GM11168 (cell line): Measurements from ENCODE around the gene ARF3.

ENCODE experiments used
- in situ Hi-C: fragments of 300-500 bp; cut with MboI; formaldehyde crosslinking; loops from one replicate; pipeline ENCODE4 v1.12.0; 2022; ENCODE audit warnings: low sequenced_read_pairs; ENCODE audit not compliant: unreplicated experiment

Gene ARF3

DNA sequence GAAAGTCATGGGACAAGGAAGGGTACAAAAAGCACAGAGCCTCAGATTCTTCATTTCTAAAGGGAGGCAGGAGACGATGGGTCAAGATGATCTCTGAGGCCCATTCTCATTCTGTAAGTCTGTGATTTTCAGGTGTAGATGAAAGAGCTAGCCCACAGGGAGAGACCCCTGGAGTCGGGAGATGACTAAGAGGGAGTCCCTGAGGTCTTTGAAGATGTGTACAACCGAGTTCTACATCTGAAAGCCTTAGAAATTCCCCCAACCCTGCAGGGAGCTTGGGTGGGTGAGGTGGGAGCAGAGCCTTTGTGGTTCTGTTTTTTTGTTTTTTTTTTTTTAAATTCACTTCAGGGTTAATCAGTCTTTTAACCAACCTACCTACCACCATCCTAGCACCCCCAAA is 11.2 kb upstream of the ARF3 start:
- in situ Hi-C loops, result no loop called here

DNA sequence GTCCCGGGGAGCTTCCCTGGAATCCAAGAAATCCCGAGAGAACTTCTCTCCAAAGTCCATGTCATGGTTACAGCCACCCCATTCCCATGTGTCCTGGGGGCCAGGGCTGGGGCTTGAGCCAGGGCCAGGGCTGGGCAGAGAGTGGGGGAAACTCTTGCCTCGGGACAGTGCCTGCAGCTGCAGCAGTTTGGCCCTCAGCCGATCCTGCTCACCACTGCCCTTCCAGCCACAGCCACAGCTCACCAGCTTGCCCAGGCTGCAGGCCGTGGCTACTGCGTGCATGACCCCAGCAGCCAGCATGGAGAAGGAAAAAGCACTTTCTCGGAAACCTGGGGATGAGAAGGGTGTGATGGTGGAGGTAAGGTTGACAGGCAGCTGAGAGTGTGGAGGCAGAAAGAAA is 10.7 kb upstream of the ARF3 start:
- in situ Hi-C loops, result no loop called here

DNA sequence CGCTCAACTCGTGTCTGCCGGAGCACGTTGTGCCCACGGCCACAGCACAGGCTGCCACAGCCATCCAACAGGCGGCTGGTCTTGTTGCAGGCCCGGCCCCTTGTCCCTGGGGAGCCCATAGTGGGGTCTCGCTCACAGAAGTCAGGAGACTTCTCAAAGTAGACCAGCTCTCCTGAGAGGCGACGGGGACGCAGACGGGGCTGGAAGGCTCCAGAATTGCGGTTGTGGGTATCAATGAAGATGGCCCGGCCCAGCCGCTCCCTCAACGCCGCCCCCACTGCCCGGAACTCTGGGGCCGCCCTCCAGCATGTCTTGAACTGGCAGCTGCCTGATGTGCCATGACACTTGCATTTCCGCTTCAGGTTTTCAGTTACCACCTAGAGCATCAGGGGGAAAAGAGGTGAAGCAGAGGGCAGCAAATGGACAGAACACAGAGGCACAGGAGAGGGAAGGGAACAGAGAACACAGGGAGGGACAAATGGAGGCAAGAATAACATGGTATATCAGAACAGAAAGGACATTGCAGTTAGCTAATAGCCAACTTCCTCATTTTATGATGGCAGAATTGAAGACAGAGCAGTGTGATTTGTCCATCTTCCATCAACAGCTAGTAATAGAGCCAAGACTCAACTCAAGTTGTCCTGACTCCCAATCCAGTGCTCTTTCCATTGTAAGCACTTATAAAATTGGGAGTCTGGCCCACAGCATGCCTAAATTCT is 9.0 kb upstream of the ARF3 start:
- in situ Hi-C loops, result no loop called here

DNA sequence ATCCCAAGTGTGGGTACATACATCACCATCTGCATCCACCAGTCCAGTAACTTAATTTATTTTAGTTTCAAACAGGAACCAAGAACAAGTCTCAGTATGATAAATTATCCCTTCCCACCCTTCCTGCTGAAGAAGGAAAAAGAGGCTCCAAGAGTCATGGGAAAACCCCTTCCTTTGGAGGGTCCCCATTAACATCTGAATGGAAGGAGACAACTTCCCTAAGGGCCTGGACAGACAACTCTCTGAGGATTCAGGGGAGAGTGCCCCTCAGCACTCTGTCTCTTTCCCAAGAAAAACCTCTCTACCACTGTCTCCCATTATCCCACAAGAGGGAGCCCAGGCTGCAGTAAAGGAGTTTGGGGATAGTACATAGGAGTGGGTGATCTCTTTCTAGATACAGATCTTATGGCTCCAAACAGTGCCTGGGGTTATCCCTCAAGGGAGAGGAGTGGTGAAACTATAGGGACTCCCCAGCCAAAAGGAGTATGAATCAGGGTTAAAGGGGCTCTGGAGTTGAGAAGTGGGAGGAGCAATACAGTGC is 8.1 kb upstream of the ARF3 start:
- in situ Hi-C loops, result no loop called here

DNA sequence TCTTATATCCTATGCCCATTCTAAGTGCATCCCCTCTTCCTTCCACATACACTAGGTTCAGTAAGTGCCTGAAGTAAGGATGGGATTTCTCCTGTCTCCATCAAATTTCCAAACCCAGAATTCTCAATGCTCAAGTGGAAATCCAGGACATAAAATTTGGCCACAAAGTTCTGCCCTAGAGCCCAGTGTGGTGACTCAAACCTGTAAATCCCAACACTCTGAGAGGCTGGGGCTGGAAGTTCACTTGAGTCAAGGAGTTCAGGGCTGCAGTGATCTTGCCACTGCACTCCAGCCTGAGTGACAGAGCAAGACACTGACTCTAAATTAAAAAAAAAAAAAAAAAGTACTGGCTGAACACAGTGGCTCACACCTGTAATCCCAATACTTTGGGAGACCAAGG is 4.5 kb upstream of the ARF3 start:
- in situ Hi-C loops, result no loop called here

DNA sequence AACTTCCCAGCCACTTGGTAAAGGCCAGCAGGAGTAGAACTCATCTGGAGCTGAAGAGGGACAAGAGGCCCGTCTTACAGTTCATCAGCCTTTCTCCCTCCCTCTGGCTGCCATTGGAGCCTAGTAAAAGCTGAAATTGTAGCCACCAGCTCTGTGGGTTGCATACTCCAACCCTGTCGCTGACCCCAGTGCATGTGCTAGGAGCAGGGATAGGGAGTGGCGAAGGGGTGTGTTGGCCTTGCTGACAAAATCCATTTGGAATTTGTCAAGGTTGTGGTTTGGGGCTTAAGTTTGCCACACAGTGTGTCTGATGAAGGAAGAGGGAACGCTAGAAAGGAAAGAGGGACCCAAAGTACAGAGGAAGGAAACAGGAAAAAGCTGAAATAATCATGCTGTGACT is 4.0 kb upstream of the ARF3 start:
- in situ Hi-C loops, result no loop called here

DNA sequence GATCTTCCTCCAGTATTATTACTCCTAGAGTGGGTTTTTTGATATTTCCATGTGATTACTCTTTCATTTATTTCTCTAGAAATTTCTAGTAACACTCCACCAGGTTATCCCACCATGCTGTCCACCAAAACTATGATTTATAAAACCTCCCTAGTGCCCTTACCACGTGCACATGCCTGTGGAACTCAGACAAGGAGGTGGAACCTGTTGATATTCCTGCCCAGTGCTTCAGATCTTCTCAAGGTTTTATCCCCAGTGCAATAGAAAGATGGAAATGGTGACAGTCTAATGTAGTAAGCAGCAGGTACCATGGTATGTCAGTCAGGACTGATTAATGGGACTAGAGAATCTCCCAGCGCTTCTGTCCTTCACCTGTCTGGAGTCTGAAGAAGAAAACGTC is 3.5 kb upstream of the ARF3 start:
- in situ Hi-C loops, result no loop called here

DNA sequence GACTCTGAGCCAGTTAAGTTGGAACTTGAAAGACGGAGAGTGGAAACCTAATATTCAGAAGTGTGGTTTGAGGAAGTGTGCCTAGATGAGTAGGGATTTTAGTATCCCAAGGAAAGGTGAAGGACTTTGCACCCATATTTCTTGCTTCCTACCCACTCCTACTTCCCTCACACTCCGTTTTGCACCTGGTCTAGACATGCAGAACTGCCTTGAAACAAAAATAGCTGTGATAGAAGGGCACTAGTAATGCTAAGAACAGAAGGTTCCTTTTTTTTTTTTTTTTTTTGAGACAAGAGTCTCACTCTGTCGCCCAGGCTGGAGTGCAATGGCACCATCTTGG is 732 bp upstream of the ARF3 start:
- in situ Hi-C loops, result no loop called here

DNA sequence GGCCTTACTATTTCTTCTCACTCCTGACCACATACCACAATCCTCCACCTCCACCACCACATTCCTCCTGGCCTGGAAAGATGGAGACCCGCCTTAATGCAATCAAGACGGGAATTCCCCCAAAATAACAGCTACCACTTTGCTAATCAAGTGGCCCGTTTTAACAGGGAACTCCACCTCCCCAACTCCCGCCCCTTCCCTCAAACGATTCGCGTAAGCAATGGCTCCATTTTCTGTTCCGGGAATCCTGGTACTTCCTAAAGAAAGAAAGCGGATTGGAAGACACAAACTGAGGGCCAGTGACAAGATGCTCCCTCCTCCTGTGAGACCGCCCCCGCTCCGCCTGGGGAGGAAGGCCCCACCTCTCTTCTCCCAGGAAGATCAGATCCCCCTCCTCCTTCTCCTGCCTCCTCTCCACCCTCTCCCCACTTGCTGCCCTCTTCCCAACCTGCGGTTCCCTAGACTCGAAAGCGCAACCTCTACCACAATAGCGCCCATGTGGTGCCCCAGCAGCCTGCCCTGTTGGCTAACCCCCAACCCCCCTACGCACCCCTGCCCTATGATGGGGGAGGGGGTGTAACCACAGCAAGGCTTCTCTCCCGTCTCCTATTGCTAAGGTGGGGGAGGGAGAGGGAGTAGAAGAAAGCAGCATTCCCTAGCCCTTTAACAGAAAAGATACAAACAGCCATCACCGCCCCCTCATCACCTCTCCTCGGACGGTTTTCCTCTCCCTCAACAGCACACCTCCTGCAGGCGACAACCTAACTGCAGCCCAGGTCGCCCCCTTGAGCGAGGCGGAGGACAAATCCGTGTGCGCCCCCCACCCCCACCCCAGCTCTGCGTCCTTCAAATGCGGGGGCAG is 777 bp downstream of the ARF3 start:
- in situ Hi-C loops, result no loop called here

DNA sequence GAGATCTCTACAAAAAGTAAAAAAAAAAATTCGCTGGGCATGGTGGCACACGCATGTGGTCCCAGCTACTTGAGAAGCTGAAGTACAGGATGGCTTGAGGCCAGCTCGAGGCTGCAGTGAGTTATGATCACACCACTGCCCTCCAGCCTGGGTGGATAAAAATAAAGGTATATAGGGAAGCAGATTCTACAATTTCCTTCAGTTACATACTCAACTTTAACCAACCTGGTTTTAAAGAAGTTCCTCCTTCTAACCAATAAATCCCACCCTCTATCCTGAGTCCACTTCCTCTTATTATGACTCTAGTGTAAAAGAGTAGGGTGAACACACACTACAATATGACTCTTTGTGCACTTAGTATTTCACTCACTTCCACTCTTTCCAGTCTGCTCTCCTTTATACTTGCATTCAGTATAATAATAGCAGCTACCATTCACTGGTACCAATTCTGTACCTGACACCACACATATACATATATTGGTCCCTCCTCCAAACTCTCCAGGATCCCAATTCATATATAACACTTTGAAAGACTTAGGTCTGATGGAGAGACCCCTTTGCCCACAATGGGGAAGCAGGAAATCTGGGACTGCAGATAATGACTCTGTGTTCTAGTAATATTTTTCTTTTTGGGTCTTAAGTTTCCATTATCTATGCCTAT is 2.3 kb downstream of the ARF3 start:
- in situ Hi-C loops, result no loop called here

DNA sequence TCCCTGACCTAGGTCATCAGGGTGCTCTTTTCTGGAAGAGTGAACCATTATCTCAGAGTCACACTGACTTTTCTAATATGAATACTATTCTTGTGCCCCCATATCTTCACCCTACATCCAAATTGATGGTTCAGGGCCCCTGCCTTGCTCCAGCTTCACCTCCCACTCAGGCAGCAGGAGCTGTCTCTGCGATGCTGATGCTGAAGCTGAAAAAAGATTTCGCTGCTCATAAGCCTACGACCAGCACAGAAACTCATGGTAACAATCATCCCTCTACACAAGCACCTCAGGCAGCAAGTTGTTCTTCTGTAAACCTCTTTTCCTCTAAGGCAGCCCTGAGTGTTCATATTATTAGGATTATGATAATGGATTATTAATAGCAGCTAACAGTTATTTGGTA is 3.2 kb downstream of the ARF3 start:
- in situ Hi-C loops, result no loop called here

DNA sequence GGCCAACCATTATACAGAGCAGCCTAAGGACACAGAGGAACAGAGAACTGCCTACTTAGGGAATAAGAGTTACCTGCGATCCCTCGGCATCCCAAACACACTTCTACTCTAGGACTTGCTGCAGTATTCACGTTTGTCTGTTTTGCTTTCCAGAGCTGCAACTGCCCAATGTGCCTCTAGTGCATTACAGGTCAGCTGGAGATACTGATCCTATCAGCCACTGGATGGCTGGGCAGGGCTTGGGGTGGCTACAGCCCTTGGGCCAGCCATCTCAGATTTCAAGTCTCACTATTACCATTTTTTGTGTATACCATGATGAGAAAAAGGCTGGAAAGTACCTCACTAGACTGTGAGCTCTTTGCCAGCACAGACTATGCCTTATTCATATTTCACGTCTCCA is 4.6 kb downstream of the ARF3 start:
- in situ Hi-C loops, result no loop called here

DNA sequence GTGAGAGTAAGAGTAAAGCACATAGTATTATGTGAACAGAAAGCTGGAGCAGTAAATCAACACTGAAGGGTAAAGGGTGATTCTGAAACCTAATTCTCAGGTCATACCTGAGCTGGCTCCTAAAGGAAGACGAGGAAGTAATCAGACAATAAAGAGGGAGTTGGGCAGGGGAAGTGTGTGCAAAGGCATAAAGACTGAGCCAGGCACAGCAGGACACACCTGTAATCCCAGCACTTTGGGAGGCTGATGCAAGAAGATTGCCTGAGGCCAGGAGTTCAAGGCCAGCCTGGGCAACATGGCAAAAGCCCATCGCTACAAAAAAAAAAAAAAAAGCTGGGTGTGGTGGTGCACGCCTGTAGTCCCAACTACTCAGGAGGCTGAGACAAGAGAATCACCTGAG is 9.6 kb downstream of the ARF3 start:
- in situ Hi-C loops, result no loop called here

DNA sequence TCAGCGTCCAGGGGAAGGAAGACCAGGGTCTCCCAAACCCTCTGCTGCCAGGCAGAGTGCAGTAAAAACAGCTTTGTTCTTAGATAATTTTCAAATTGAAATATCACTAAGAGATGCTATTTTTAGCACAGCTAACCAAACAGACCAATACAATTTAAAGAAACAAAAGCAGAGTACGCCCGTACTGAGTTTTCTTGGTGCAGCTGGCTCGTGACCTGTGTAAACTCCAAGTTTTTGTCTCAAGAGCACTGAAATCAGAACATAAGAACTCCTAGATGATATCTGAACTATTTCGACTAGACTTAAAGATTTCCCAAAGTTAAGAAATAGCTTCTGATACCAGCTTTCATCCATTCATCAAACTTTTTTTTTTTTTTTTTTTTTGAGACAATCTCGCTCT is 10.3 kb downstream of the ARF3 start:
- in situ Hi-C loops, result no loop called here

DNA sequence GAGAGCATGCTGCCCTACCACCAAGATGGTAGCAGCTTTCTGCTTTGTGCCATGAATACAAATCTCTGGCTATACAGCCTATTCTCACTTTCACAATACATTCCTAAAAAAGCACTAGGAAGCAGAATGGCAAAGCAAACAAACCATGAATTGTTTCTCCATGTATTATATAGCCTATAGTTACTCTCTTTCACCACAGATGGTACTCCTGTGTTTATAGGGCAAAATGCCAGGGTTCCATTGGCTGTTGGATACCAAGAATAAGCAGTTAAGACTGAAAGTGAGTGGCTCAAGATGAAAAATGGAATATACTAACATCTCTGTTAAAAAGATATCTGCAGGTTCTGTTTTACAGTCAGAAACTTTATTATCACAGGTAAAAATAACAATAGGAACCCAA is 11.1 kb downstream of the ARF3 start:
- in situ Hi-C loops, result no loop called here

DNA sequence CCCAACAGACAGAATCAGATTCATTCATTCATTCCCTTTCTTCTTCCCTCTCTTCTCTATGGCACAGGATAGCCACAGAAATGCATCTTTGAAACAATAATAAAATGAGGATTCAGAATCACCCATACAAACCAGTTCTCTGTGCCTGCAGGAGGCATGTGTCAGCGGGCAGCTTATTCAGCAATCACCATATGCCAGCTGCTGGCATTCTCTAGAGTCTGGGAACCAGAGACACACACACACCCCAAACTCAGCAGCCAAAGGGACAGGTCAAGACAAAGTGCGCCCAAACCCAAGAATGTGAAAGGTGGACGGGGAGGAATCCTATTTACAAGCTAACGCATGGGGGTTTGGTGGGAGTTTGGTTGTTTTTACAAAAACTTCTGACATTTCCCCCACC is 14.1 kb downstream of the ARF3 start:
- in situ Hi-C loops, result no loop called here

DNA sequence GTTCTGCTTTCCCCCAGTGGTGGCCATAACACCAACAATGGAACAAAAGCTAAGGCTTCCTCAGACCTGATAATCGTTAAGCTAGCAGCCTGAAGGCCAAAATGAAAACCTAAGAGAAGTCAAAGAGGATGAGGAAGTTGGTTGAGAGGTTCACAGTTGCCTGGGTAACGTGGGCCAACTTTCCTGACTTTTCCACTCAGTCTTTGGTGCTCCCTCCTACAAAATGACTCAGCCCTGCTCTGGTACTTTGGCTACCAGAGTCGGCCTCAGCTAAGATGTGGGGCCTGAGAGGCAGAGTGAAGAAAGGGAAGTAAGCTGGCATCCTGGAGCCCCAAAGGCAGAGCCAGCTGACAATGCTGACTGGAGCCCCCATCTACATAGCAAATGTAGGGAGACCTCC is 17.1 kb downstream of the ARF3 start:
- in situ Hi-C loops, result no loop called here

DNA sequence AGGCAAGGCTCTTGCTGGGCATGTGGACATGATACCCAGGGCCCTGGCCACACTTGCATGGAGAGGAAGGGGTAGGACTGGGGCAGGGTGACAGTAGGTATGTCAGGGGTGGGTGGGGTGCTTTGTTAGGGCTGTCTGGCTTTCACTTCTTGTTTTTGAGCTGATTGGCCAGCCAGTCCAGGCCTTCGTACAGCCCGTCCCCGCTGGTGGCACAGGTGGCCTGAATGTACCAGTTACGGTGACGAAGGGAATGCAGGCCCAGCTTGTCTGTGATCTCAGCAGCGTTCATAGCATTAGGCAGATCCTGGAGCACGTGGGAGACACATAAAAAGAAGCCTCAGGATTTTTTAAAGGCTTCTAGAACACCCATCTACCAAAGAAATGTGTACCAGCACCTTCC is 18.5 kb downstream of the ARF3 start:
- in situ Hi-C loops, result no loop called here

DNA sequence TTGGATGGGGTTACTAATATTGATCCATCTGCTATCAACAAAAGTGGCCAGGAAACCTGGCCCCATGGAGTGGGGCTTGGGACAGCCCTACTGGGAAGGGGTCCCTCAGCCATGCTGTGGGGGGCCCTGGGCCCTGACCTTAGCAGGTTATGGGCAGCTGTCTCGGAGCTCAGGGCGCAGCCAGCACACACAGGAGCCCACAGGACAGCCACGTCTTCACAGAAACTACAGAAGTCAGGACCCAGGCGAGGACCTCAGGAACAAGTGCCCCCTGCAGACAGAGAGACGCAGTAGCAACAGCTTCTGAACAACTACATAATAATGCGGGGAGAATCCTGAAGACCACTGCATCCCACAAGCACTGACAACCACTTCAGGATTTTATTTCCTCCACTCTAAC is 20.1 kb downstream of the ARF3 start:
- in situ Hi-C loops, result no loop called here

DNA sequence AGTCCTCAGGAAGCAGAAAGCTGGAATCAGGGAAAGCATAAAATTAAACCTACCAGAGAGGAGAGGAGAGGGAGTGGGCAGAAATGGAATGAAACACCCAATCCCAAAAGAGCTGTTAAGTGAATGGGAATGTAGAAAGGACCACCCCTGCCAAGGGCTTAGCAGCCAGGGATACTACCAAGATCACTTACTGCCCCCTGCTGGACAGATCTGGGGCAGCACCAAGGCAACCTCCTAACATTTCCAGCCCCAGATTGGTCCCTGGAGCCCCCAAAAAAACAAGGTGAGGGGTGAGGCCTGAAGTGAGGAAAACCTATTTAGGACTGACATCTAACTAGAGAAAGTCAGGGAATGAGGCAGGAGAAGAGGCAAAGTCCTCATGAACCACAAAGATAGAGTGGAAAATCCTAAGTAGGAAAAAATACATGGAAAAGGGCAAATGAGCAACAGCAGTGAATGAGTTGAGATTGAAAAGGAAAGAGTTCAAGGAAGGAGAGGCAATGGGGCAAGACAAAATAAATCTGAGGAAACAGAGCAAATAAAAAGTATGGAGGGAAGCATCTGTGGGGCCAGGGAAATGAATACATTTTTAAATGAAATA is 20.8 kb downstream of the ARF3 start:
- in situ Hi-C loops, result no loop called here

DNA sequence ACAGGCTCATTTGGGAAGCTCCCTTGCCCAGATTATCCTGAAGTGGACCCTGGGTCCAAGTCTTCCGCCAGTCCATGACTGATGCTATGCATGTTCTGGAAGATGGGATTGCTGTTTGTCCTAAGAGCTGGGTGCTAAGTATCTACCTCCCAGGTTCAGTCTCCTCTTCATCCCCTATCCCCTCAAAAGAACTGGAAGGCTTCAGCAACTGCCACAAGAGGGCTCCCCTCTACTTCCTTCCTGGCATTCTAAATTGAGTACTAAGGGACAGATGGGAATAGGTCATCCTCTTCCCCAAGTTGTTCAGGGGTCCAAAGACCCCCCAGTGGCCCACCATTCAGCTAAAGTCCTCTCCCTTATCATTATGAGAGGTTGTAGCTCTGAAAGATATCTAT is 23.0 kb downstream of the ARF3 start:
- in situ Hi-C loops, result no loop called here
